HepG2 (cell line): ENCODE results near the gene LRRC27. TPM values are rescaled to one million over a fixed set of nuclear protein-coding genes. Genes with fewer than 3 reads are reported as not detected.

ENCODE experiments used
- ATAC-seq: fragments of 200-7000 bp; cut with Tn5 transposase; 3 replicates; pipeline ENCODE4 v1.9.1; 2020; ENCODE audit warnings: mild to moderate bottlenecking, moderate library complexity
- BruUV-seq: library from RNA; stranded (reverse); fragments of 400-500 nt; replicated peaks from 2 replicates; lab custom pipeline; 2021; lab: Mats Ljungman, UMichigan
- CTCF ChIA-PET: fragments of 300-600 bp; formaldehyde crosslinking; extraction: SDS; loops from one replicate; lab custom pipeline; 2021; ENCODE audit warnings: low total read pairs, inconsistent platforms, low intra/inter-chr PET ratio; lab: Yijun Ruan, JAX
- POLR2A ChIA-PET: fragments of 350-600 bp; sonication (Branson Sonifier 250); formaldehyde crosslinking; loops from one replicate; lab custom pipeline; 2020; ENCODE audit warnings: antibody characterized with exemption, inconsistent platforms; lab: Yijun Ruan, JAX
- DNase-seq: peaks from one replicate; pipeline ENCODE4 v3.0.0-alpha.2; 2015; ENCODE audit warnings: low spot score
- FAIRE-seq: peaks from 3 replicates; lab custom pipeline; 2011; peaks lifted over from hg19 to GRCh38; lab: Jason Lieb, UNC
- H2AFZ ChIP-seq: one replicate; pipeline ENCODE4 v1.6.1; 2011; ENCODE audit warnings: low read length, inconsistent platforms
- H3K27ac ChIP-seq: fragments of 300-600 bp; 3 replicates; pipeline ENCODE4 v1.8.0; 2011; ENCODE audit warnings: mixed run types, mild to moderate bottlenecking, mixed read lengths, low read length, inconsistent platforms; ENCODE audit not compliant: insufficient read depth; ENCODE audit errors: extremely low read length
- H3K27me3 ChIP-seq, 2 experiments: fragments of 200-600 bp in 1 of 2; 2 replicates in 1 of 2; 3 replicates in 1 of 2; pipeline versions ENCODE4 v1.6.0 to v1.8.0; 2011; ENCODE audit warnings: low read length in 2 of 2, mild to moderate bottlenecking in 2 of 2, moderate library complexity in 2 of 2, inconsistent platforms in 1 of 2; ENCODE audit not compliant: insufficient read depth in 2 of 2, control insufficient read depth in 1 of 2
- H3K36me3 ChIP-seq, 2 experiments: fragments of 200-600 bp in 1 of 2; replicated peaks in 1 of 2; 2 replicates in 1 of 2; 3 replicates in 1 of 2; pipeline versions ENCODE4 v1.5.1 to v1.8.0; 2011; ENCODE audit warnings: low read length in 2 of 2, inconsistent platforms in 1 of 2; ENCODE audit not compliant: insufficient read depth in 2 of 2, control insufficient read depth in 1 of 2
- H3K4me1 ChIP-seq: 2 replicates; pipeline ENCODE4 v1.5.1; 2012; ENCODE audit warnings: low read length, inconsistent platforms; ENCODE audit not compliant: insufficient read depth
- H3K4me2 ChIP-seq: 2 replicates; pipeline ENCODE4 v1.6.0; 2011; ENCODE audit warnings: low read depth, low read length, inconsistent platforms
- H3K4me3 ChIP-seq, 3 experiments: fragments of 200-600 bp in 1 of 3; sonication (generic), shearing (Covaris generic) in 1 of 3; replicated peaks in 1 of 3; 2 replicates each; pipeline ENCODE4 v1.5.1; 2011 to 2016; ENCODE audit warnings: low read length in 3 of 3, inconsistent platforms in 2 of 3, low read depth in 2 of 3, mild to moderate bottlenecking in 2 of 3, control low read depth in 1 of 3, mixed read lengths in 1 of 3; ENCODE audit not compliant: insufficient read depth in 1 of 3
- H3K79me2 ChIP-seq: one replicate; pipeline ENCODE4 v1.6.1; 2011; ENCODE audit warnings: low read length, inconsistent platforms; ENCODE audit not compliant: insufficient read depth
- H3K9ac ChIP-seq: 2 replicates; pipeline ENCODE4 v1.6.0; 2011; ENCODE audit warnings: mild to moderate bottlenecking, low read depth, low read length, inconsistent platforms; ENCODE audit not compliant: insufficient read depth
- H3K9me3 ChIP-seq: 2 replicates; pipeline ENCODE4 v1.5.1; 2012; ENCODE audit warnings: mild to moderate bottlenecking, low read length
- H4K20me1 ChIP-seq: 2 replicates; pipeline ENCODE4 v1.6.0; 2011; ENCODE audit warnings: inconsistent platforms, mild to moderate bottlenecking, low read length, moderate library complexity; ENCODE audit not compliant: insufficient read depth
- FUBP1 ChIP-seq: sonication (generic); formaldehyde crosslinking; IDR thresholded peaks from 2 replicates; pipeline ENCODE4 v1.5.1; 2020; ENCODE audit warnings: missing genetic modification reagents, mild to moderate bottlenecking, borderline replicate concordance
- HNF4A ChIP-seq: sonication (generic); formaldehyde crosslinking; IDR thresholded peaks from 2 replicates; pipeline ENCODE4 v1.4.0; 2020; ENCODE audit warnings: missing genetic modification reagents
- KDM6A ChIP-seq: IDR thresholded peaks from 2 replicates; pipeline ENCODE4 v1.6.1; 2016; ENCODE audit warnings: low read depth
- MAX ChIP-seq: IDR thresholded peaks from 2 replicates; pipeline ENCODE4 v1.6.1; 2012; ENCODE audit warnings: inconsistent platforms
- MAZ ChIP-seq, 2 experiments: sonication (generic) in 1 of 2; formaldehyde crosslinking in 1 of 2; IDR thresholded peaks; 2 replicates each; pipeline versions ENCODE4 v1.5.0 to v1.6.1; 2012 to 2020; ENCODE audit warnings: low read depth in 2 of 2, mild to moderate bottlenecking in 2 of 2, borderline replicate concordance in 1 of 2, improper control_type of control experiment in 1 of 2, low read length in 1 of 2, missing genetic modification reagents in 1 of 2, moderate library complexity in 1 of 2
- MED1 ChIP-seq: sonication (generic); formaldehyde crosslinking; IDR thresholded peaks from 2 replicates; pipeline ENCODE4 v1.4.0; 2020; ENCODE audit warnings: missing genetic modification reagents
- PAXIP1 ChIP-seq: sonication (generic); formaldehyde crosslinking; conservative IDR thresholded peaks from 2 replicates; pipeline ENCODE4 v1.4.0; 2020; ENCODE audit warnings: mild to moderate bottlenecking, missing genetic modification reagents, moderate library complexity
- SP5 ChIP-seq: IDR thresholded peaks from 2 replicates; pipeline ENCODE4 v1.6.1; 2016; ENCODE audit warnings: low read depth, borderline replicate concordance
- TBL1XR1 ChIP-seq: fragments of 150-350 bp; IDR thresholded peaks from 2 replicates; pipeline ENCODE4 v1.6.1; 2014; ENCODE audit warnings: borderline replicate concordance, low read length; ENCODE audit not compliant: partially characterized antibody
- ZBTB39 ChIP-seq: sonication (generic); formaldehyde crosslinking; IDR thresholded peaks from 2 replicates; pipeline ENCODE4 v1.5.0; 2020; ENCODE audit warnings: missing genetic modification reagents
- ZFP91 ChIP-seq: sonication (generic); formaldehyde crosslinking; IDR thresholded peaks from 2 replicates; pipeline ENCODE4 v1.9.0; 2022; ENCODE audit warnings: missing genetic modification reagents, mild to moderate bottlenecking, borderline replicate concordance
- WGBS: methylation state at CpG from one replicate; pipeline ENCODE4 v1.1.6; 2017; ENCODE audit warnings: low lambda C conversion rate; 5-methylcytosine and 5-hydroxymethylcytosine counted together
- in situ Hi-C: cut with HindIII; loops from 2 replicates; pipeline ENCODE4 v1.10.0; 2017; ENCODE audit warnings: low pct_unique_long_range_greater_than_20kb; ENCODE audit not compliant: extremely low pct_ligation_motif_present
- intact Hi-C: fragments of 100-400 bp; cut with micrococcal nuclease; formaldehyde crosslinking; loops from one replicate; pipeline ENCODE4 v1.10.0; 2022; ENCODE audit not compliant: unreplicated experiment
- polyA plus RNA-seq, 8 experiments: library from polyadenylated mRNA; depleted of rRNA in 3 of 8; stranded (reverse) in 7 of 8; unstranded in 1 of 8; fragments of >200 nt; fragmentation: Illumina TruSeq in 4 of 8; extraction: Trizol in 4 of 8; gene quantifications; 2 replicates each; pipeline versions ENCODE4 v1.2.1 to v1.2.3, GENCODE V29; 2011 to 2016; ENCODE audit warnings: low read depth in 4 of 8, missing spikeins in 1 of 8, mixed read lengths in 1 of 8; ENCODE audit not compliant: insufficient read depth in 1 of 8
- total RNA-seq, 5 experiments: library from RNA; depleted of rRNA; stranded (reverse); fragments of >200 nt; fragmentation: Illumina TruSeq; extraction: Trizol; gene quantifications; 2 replicates each; pipeline ENCODE4 v1.2.3, GENCODE V29; 2016; ENCODE audit warnings: low read depth in 1 of 5

LRRC27 gene
- total and polyA plus RNA-seq, 2 of the 13 experiments (the other 11 are each of a cell fraction or from before 2014, with no cell fraction given) = 4.2 to 4.6 TPM

- Histone ChIP-seq H3K27me3 (no peaks in the 10 kb centered on the region; a peak in 2 of 5 replicates), H3K4me1 (peaks cover 21% of the 10 kb centered on the region), H3K4me3 (peak overlapping the region in 1 of 3 experiments; percentile 58; a peak in 2 of 6 replicates), H2AFZ (no peak overlapping the region), H3K79me2 (no peaks in the 10 kb centered on the region), H3K36me3 (no peaks in the 10 kb centered on the region), H3K4me2 (peak overlapping the region; percentile 68), H3K9ac (no peak overlapping the region), H3K27ac (no peak overlapping the region), H4K20me1 (no peaks in the 10 kb centered on the region), H3K9me3 (peaks cover 3% of the 10 kb centered on the region; the same call in 1 of the 2 replicates)
- ATAC-seq (peak; percentile 67), DNase-seq (peak; percentile 35), FAIRE-seq (no peak)
- POLR2A ChIA-PET = no interaction called here
- 38% methylated on average over 13 of the region's 24 CpGs for WGBS
- CTCF ChIA-PET = no interaction called here
- in situ Hi-C loops = no loop called here
- BruUV-seq = no TSS peak
- intact Hi-C loops = no loop called here
- TF ChIP-seq ZBTB39 (CRISPR knock-in tag) = no peak
- TF ChIP-seq SP5 (CRISPR knock-in tag) = 0 out of 2 replicates have a peak, but pooled peaks have one; percentile 42
- no peak for TF ChIP-seq MAZ (IDR thresholded peaks at IDR 0.05; ENCODE audit: borderline replicate concordance, low read depth, low read length)
- TF ChIP-seq MAZ (CRISPR knock-in tag; IDR thresholded peaks at IDR 0.05; ENCODE audit: low read depth) = 0 out of 2 replicates have a peak, but pooled peaks have one; percentile 9
- TF ChIP-seq HNF4A = peak; percentile 65
- 0 out of 2 replicates have a peak, but pooled peaks have one; percentile 20 for TF ChIP-seq PAXIP1 (CRISPR knock-in tag)
- TF ChIP-seq KDM6A (CRISPR knock-in tag) = 0 out of 2 replicates have a peak, but pooled peaks have one; percentile 19
- TF ChIP-seq MAX = peak; percentile 34; the same call in 1 of the 2 replicates
- no peak for TF ChIP-seq FUBP1 (CRISPR knock-in tag)
- no peak for TF ChIP-seq MED1 (CRISPR knock-in tag)
- 0 out of 2 replicates have a peak, but pooled peaks have one; percentile 23 for TF ChIP-seq ZFP91 (CRISPR knock-in tag)
- TF ChIP-seq TBL1XR1 = no peak
Observed at GRCh38 chr10:132283604-132284382, 48.2 kb upstream of the LRRC27 start.
